ENCODE results near the gene WDR26.

DNA sequence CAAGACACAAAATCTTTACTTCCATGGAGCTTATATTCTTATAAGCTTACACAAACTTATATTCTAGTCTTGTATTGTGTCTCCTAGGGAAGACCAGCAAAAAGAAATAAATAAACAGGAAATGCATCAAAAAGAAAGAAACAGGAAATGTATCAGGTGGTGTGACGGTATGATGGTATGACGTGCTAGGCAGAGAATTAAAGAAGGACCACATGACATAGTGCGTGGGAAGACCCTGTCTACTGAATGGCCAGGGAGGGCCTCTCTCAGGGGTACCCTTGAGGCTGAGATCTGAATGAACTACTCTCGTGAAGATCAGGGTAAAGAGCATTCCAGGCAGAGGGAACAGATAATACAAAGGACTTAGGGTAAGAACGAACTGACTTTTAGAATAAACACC is 15.6 kb upstream of the WDR26 start:
- TF ChIP-seq, protein P1, sequence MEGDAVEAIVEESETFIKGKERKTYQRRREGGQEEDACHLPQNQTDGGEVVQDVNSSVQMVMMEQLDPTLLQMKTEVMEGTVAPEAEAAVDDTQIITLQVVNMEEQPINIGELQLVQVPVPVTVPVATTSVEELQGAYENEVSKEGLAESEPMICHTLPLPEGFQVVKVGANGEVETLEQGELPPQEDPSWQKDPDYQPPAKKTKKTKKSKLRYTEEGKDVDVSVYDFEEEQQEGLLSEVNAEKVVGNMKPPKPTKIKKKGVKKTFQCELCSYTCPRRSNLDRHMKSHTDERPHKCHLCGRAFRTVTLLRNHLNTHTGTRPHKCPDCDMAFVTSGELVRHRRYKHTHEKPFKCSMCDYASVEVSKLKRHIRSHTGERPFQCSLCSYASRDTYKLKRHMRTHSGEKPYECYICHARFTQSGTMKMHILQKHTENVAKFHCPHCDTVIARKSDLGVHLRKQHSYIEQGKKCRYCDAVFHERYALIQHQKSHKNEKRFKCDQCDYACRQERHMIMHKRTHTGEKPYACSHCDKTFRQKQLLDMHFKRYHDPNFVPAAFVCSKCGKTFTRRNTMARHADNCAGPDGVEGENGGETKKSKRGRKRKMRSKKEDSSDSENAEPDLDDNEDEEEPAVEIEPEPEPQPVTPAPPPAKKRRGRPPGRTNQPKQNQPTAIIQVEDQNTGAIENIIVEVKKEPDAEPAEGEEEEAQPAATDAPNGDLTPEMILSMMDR (IDR thresholded peaks at IDR 0.05) = no peak
- TF ChIP-seq POLR2A (IDR thresholded peaks at IDR 0.05) = no peak
